ENCODE results near the gene RPS18. TPM values are rescaled to one million over a fixed set of nuclear protein-coding genes. Genes with fewer than 3 reads are reported as not detected.

The RPS18 gene
- total and polyA plus RNA-seq, 10 of the 15 experiments (the other 5 are each of a cell fraction or from before 2014, with no cell fraction given) = 4,228 to 20,828 (median 7,406) TPM

DNA sequence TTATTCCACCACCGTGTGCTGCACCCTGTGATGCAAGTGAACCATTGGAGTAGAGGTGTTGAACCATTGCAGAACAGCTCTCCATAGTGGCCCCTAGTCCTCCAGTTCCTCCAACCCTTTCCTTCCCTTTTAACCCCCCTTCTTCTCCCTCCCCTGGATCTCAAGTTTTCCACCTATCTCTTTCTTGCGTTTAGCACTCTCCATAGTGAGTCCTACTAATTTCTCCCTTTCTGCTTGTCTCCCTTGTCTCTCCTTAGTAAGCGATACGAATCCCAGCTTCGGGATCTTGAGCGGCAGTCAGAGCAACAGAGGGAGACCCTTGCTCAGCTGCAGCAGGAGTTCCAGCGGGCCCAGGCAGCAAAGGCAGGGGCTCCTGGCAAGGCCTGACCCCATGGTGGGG is 18.6 kb downstream of the RPS18 start:
- in situ Hi-C loops (cut with MboI) (no loop called here), intact Hi-C loops (cut with micrococcal nuclease; ENCODE audit: unreplicated experiment) (no loop called here)
- Histone ChIP-seq H3K27ac (ENCODE audit: control insufficient read depth, insufficient read depth) (peak overlapping the region; percentile 74), H3K9me3 (replicated peaks; ENCODE audit: control insufficient read depth, insufficient read depth, low read length) (no peaks in the 10 kb centered on the region), H3K4me2 (ENCODE audit: control insufficient read depth, insufficient read depth) (peak overlapping the region; percentile 80), H4K20me1 (ENCODE audit: control insufficient read depth, insufficient read depth) (no peaks in the 10 kb centered on the region), H3K4me1 (ENCODE audit: control insufficient read depth, insufficient read depth, low read length) (no peaks in the 10 kb centered on the region), H3K36me3 (ENCODE audit: control insufficient read depth in 2 of 2, insufficient read depth in 2 of 2, low read length in 1 of 2) (peaks cover 0 to 21% of the 10 kb centered on the region in 2 experiments; a peak in 3 of 4 replicates), H3K4me3 (peak overlapping the region; percentile 78), H3K9ac (ENCODE audit: control insufficient read depth, insufficient read depth, low read length) (peak overlapping the region; percentile 73), H2AFZ (ENCODE audit: control insufficient read depth, low read depth, low read length) (no peak overlapping the region), H3K27me3 (replicated peaks in 1 of 2; ENCODE audit: control insufficient read depth in 2 of 2, insufficient read depth in 2 of 2, low read length in 1 of 2) (no peaks in the 10 kb centered on the region), H3K79me2 (ENCODE audit: control insufficient read depth, insufficient read depth, low read length) (peaks cover 31% of the 10 kb centered on the region)
- no peak for FAIRE-seq
- TF ChIP-seq WRNIP1 (IDR thresholded peaks at IDR 0.05; ENCODE audit: borderline replicate concordance, low read depth, low read length) = no peak
- no peak for TF ChIP-seq ZNF384 (IDR thresholded peaks at IDR 0.05; ENCODE audit: borderline replicate concordance, low read depth, low read length)
- TF ChIP-seq YBX1 (IDR thresholded peaks at IDR 0.05) = no peak
- no peak for TF ChIP-seq PAX8 (IDR thresholded peaks at IDR 0.05)
- no peak for TF ChIP-seq SMC3 (IDR thresholded peaks at IDR 0.05; ENCODE audit: borderline replicate concordance, low read length)
- no peak for TF ChIP-seq PRDM15 (CRISPR knock-in tag; IDR thresholded peaks at IDR 0.05)
- TF ChIP-seq DPF2 (IDR thresholded peaks at IDR 0.05) = no peak
- no peak for TF ChIP-seq CUX1 (IDR thresholded peaks at IDR 0.05; ENCODE audit: insufficient replicate concordance, low read depth, low read length)
- TF ChIP-seq JUNB (IDR thresholded peaks at IDR 0.05) = no peak
- 74% methylated on average over 6 of the region's 7 CpGs for WGBS (ENCODE audit: insufficient coverage, insufficient replicate concordance, low lambda C conversion rate, missing lambda C conversion rate)
- ChIA-PET RAD21 (ENCODE audit: unreplicated experiment) (interaction anchor here (1.0 to 2.6 kb wide), 3 partner anchors 9 to 55 kb away, joined by 4 to 11 read pairs (median 11); no protein-coding TSS in a partner anchor), SMC1A (ENCODE audit: uncharacterized antibody, unreplicated experiment) (interaction anchor here (2.8 to 4.4 kb wide), 2 partner anchors 13 to 19 kb away, joined by 8 to 25 read pairs; partner anchors contain the start of genes B3GALT4, RPS18 and VPS52), POLR2A (interaction anchor here (0.9 to 3.5 kb wide), 5 partner anchors 8 to 23 kb away, joined by 3 to 60 read pairs (median 24); partner anchors contain the start of genes B3GALT4, RGL2, RPS18 and TAPBP), CTCF (interaction anchor here (1.1 to 5.0 kb wide), 3 partner anchors 11 to 105 kb away, joined by 3 to 28 read pairs (median 3); partner anchors contain the start of gene B3GALT4)
- ATAC-seq = no peak
- BruUV-seq (replicated peaks) = no TSS peak
- DNase-seq (ENCODE audit: low read depth, low spot score) = no peak
